Effector memory CD4-positive, alpha-beta T cell (primary cell): ENCODE results near the gene ELSPBP1.
"Not testable (repeated sequence)": the region's sequence is repeated elsewhere in the genome, so short reads cannot be mapped to it uniquely, and the experiment has no call there.

Experiments
- DNase-seq, 3 donors: peaks; one replicate each; pipeline ENCODE4 v3.0.0-alpha.2; 2020
- H3K27ac ChIP-seq: 2 replicates; pipeline ENCODE4 v1.7.0; 2013; ENCODE audit warnings: mild to moderate bottlenecking, low read length, moderate library complexity; ENCODE audit not compliant: insufficient read depth, poor library complexity, severe bottlenecking
- H3K27me3 ChIP-seq: replicated peaks from 2 replicates; pipeline ENCODE4 v1.7.0; 2013; ENCODE audit warnings: mild to moderate bottlenecking, low read length; ENCODE audit not compliant: insufficient read depth, control insufficient read depth, poor library complexity, severe bottlenecking
- H3K36me3 ChIP-seq: 2 replicates; pipeline ENCODE4 v1.7.0; 2013; ENCODE audit warnings: mild to moderate bottlenecking, low read length, moderate library complexity; ENCODE audit not compliant: control insufficient read depth, insufficient read depth
- H3K4me1 ChIP-seq: 2 replicates; pipeline ENCODE4 v1.7.0; 2013; ENCODE audit warnings: low read length, mild to moderate bottlenecking; ENCODE audit not compliant: control insufficient read depth, insufficient read depth, poor library complexity, severe bottlenecking
- H3K4me3 ChIP-seq: 2 replicates; pipeline ENCODE4 v1.7.0; 2013; ENCODE audit warnings: low read length, low read depth, mild to moderate bottlenecking; ENCODE audit not compliant: insufficient read depth, poor library complexity, severe bottlenecking
- H3K9me3 ChIP-seq: 2 replicates; pipeline ENCODE4 v1.7.0; 2013; ENCODE audit warnings: mild to moderate bottlenecking, low read length, moderate library complexity; ENCODE audit not compliant: control insufficient read depth
- total RNA-seq, 3 donors: gene quantifications; one replicate each; lab custom pipeline; 2026; lab: John Stamatoyannopoulos, UW

The ELSPBP1 gene
- total RNA-seq, result 0 reads per million in 3 donors

DNA sequence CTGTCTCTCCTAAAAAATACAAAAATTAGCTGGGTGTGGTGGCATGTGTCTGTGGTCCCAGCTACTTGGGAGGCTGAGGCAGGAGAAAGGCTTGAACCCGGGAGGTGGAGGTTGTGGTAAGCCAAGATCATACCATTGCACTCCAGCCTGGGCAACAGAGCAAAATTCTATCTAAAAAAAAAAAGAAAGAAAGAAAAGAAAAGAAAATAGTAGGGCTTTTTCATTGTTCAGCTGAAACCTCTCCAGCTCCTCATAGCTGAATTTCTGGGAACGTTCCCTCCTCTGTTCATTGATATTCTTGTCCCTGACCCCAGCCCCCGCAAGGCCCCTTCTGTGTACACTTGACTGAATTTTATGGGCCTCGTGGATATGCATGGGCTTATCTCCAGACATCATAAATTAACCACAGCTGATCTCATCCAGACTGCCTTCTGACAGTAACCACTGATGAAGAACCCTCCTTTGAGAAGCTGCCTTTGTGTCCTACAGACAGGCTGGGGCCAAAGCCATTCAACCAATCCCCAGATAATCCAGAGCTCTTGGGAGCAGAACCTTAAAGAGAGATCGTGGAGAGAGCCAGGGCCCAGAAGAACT lies at the start of gene ELSPBP1:
ELSPBP1 (plus strand) TSS at position 424 of the 594 bp plus-strand sequence. CDS start 14,036 bp downstream, outside the sequence.
- H3K27ac ChIP-seq, result no peak within 1 kb of the TSS
- no peak for DNase-seq
- H3K9me3 ChIP-seq, result no peaks in the 10 kb centered on the region
- H3K36me3 ChIP-seq, result no peaks in the 10 kb centered on the region
- H3K4me3 ChIP-seq, result no peak within 1 kb of the TSS
- H3K4me1 ChIP-seq, result no peaks in the 10 kb centered on the region
- H3K27me3 ChIP-seq, result no peaks in the 10 kb centered on the region

DNA sequence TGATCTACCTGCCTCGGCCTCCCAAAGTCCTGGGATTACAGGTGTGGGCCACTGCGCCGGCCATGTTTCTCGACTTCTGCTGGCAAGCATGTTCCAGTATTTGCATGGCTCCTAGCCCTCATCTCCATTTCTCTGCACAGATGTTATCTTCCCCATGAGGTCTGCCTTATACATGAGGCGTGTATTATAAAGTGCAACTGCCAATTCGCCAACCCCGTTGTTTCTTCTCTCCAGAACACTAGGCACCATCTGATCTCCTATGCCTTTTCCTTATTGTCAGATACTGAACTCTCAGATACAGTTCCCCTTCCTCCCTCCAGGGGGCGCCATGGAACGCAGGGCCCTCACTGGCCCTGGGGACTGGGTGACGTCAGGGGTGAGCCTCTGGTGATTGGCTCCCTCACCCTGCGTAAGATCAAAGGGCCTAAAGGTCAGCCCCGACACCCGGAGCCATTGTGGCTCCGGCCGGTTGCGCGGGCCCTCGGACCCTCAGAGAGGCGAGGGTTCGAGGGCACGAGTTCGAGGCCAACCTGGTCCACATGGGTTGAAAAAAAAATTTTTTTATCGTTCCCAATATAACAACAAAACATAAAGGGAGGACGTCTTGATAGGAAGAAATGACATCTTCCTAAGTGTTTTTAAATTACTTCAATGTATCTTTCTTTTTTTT lies 44.4 kb upstream of the ELSPBP1 start:
- H3K27me3 ChIP-seq, H3K27ac ChIP-seq, H3K4me3 ChIP-seq, H3K9me3 ChIP-seq, H3K4me1 ChIP-seq, DNase-seq, H3K36me3 ChIP-seq: not testable (repeated sequence)

DNA sequence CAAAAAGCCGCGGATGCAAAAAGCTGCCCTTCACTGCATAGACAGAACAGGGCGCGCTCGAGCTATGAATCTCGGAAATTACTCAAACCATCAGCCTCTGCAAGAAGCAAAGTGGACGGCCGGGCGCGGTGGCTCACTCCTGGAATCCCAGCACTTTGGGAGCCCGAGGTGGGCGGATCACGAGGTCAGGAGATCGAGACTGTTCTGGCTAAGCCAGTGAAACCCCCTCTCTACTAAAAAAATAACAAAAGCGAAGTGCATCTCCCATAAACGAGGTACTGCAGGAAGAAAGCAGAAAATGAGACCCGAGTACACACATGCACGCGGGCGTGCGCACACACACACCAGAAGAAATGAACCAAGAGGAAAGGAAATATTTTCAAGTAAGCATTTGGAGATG lies 42.3 kb upstream of the ELSPBP1 start:
- not testable (repeated sequence) for H3K4me3 ChIP-seq, H3K36me3 ChIP-seq, DNase-seq, H3K27ac ChIP-seq, H3K9me3 ChIP-seq, H3K4me1 ChIP-seq, H3K27me3 ChIP-seq

DNA sequence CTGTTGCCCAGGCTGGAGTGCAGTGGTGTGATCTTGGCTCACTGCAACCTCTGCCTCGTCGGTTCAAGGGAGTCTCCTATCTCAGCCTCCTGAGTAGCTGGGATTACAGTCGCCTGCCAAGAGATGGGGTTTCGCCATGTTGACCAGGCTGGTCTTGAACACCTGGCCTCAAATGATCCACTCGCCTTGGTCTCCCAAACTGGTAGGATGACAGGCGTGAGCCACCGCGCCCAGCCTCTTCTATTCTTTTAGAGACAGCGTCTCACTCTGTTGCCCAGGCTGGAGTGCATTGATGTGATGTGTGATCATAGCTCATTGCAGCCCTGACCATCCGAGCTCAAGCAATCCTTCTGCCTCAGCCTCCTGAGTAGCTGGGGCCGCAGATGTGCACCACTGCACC lies 38.5 kb upstream of the ELSPBP1 start:
- H3K36me3 ChIP-seq, H3K9me3 ChIP-seq, H3K27ac ChIP-seq, H3K4me1 ChIP-seq, H3K27me3 ChIP-seq, H3K4me3 ChIP-seq: not testable (repeated sequence)
- peak in 1 of 3 donors; percentile 1 for DNase-seq

DNA sequence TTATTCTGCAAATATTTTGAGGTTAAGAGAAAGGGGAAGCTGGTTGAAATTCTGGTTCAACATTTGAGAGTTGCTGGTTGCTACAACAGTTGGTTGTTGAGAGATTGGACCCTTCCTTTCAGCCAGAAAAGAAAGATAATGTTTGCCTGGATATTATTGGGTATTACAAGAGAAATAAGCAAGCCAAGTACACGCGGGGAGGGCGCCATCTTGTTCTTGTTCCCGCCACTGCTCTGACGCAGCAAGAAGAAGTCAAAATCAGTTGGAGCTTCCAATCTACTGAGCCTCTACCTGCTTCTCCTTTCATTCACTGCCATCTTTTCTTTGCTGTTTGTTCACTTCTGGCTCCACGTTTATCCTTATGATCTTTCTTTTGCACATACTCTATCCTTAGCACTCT lies 20.9 kb upstream of the ELSPBP1 start:
- DNase-seq, result no peak
- no peaks in the 10 kb centered on the region for H3K4me1 ChIP-seq
- H3K27ac ChIP-seq, result no peak overlapping the region
- no peaks in the 10 kb centered on the region for H3K9me3 ChIP-seq
- H3K27me3 ChIP-seq, result peaks cover 4% of the 10 kb centered on the region
- H3K4me3 ChIP-seq, result no peak overlapping the region
- no peaks in the 10 kb centered on the region for H3K36me3 ChIP-seq

DNA sequence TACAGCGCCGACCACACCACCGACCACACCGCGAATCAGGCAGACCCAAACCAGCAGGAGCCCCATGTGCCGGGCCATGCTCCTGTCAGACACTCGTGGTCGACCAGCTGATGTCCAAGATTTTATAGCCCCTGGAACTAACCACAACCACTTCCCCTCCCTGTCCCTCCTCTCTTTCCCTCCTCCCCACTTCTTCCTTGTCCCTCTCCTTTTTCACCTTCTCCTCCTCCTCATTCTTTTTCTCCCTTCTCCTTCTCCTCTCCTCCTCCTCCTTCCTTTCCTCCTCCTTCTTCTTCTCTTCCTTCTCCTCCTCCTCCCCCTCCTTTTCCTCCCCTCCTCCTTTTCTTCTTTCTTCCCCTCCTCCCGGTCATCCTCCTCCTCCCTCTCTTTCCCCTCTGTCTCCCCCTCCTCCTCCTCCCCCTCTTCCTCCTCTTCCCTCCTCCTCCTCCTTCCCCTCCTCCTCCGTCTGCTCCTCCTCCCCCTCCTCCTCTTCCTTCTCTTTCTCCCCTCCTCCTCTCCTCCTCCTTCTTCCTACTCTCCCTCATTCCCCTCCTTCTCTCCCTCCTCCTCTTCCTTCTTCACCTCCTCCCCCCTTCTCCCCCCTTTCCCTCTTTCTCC lies 3.1 kb upstream of the ELSPBP1 start:
- no peaks in the 10 kb centered on the region for H3K9me3 ChIP-seq
- DNase-seq, result no peak
- no peaks in the 10 kb centered on the region for H3K4me1 ChIP-seq
- no peaks in the 10 kb centered on the region for H3K27me3 ChIP-seq
- no peak overlapping the region for H3K27ac ChIP-seq
- H3K4me3 ChIP-seq, result no peak overlapping the region
- H3K36me3 ChIP-seq, result no peaks in the 10 kb centered on the region

DNA sequence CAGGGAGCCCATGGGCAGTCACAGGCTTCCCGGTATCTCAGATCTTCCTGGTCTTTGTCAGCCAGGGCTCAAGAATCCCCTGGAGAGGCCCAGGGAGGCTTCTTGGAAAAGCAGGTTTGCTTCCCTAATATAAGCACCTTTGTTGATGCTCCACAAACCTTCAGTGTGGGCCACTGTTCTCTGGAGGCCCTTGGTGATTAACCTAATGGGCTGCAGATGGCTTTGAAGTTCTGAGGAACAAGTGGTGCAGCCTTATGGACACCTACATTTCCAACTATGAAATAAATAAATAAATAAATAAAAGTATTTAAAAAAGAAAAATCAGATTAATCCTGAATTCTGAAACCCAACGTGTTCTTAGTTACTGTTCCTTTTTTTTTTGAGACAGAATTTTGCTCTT lies 2.4 kb upstream of the ELSPBP1 start, which contains the start of gene BSPH1:
BSPH1 (minus strand) TSS at position 101 of the 400 bp plus-strand sequence; CDS start at position 12, 89 bp downstream.
- Histone ChIP-seq H3K36me3 (no peaks in the 10 kb centered on the region), H3K27ac (no peak within 1 kb of the TSS), H3K27me3 (no peaks in the 10 kb centered on the region), H3K9me3 (no peaks in the 10 kb centered on the region), H3K4me3 (no peak within 1 kb of the TSS), H3K4me1 (no peaks in the 10 kb centered on the region)
- DNase-seq, result no peak

DNA sequence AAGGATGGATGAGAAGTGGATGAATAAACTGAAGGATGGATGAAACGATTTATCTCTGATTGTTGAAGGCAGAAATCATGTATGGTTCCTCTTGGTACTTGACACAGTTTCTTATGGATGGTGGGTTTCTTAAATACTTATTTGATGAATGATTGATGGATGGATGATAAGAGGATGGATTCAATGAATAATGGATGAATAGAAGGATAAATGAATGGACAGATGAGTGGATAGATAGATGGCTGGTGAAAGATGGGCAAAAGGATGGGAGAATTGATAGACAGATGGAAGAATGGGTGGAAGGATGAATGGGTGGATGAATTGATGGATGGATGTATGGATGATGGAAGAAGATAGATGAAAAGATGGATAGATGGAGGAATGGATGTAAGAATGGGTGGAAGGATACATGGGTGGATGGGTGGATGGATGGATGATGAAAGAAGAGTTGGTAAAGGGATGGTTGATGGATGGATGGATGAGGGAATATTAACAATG lies 1.8 kb downstream of the ELSPBP1 start:
- Histone ChIP-seq H3K9me3 (no peaks in the 10 kb centered on the region), H3K36me3 (no peaks in the 10 kb centered on the region), H3K27ac (no peak overlapping the region), H3K4me3 (no peak overlapping the region), H3K27me3 (no peaks in the 10 kb centered on the region), H3K4me1 (no peaks in the 10 kb centered on the region)
- no peak for DNase-seq

DNA sequence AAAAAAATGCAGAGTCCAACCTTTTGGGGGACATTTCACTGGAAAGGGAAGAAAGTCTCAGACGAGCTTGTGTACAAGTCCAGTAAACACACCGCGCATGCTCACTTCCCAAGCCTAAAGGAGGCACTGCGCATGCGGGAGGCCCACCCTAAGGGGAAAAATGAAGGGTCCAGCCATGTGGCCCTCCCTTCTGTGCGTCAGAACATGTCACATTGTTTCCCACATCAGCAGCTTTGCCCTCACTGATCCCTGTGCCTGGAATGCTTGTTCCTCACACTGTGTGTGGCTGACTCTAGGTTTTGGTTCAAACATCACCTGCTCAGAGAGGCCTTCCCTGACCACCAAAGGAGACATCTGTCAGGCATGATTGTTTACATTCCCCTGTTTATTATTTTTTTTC lies 4.4 kb downstream of the ELSPBP1 start:
- H3K27ac ChIP-seq, result no peak overlapping the region
- no peaks in the 10 kb centered on the region for H3K27me3 ChIP-seq
- H3K4me1 ChIP-seq, result no peaks in the 10 kb centered on the region
- DNase-seq, result no peak
- H3K36me3 ChIP-seq, result no peaks in the 10 kb centered on the region
- no peak overlapping the region for H3K4me3 ChIP-seq
- H3K9me3 ChIP-seq, result no peaks in the 10 kb centered on the region

DNA sequence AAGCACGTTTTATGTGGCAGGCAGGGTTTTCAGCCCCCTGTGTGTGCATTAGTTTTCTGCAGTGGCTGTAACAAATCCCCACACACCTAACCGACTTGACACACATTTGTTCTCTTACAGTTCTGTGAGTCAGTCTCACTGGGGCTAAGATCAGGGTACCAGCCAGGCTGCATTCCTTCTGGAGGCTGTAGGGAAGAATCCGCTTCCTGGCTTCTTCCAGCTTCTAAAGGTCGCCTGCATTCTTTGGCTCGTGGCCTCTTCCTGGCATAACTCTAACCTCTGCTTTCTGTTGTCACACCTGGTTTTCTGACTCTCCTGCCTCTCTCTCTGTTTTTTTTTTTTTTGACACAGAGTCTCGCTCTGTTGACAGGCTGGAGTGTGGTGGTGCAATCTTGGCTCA lies 6.4 kb downstream of the ELSPBP1 start:
- DNase-seq, result no peak
- H3K27me3 ChIP-seq, result no peaks in the 10 kb centered on the region
- H3K36me3 ChIP-seq, result no peaks in the 10 kb centered on the region
- H3K27ac ChIP-seq, result no peak overlapping the region
- no peaks in the 10 kb centered on the region for H3K9me3 ChIP-seq
- H3K4me3 ChIP-seq, result no peak overlapping the region
- H3K4me1 ChIP-seq, result no peaks in the 10 kb centered on the region
